Mucosa of descending colon (tissue), 3 donors: ENCODE results near the gene AP3S1. TPM values are rescaled to one million over a fixed set of nuclear protein-coding genes. Genes with fewer than 3 reads are reported as not detected.
A peak's percentile ranks its signal among the peaks of the same experiment; 100 is the strongest.

Experiments
- ATAC-seq: fragments of 200-7000 bp; cut with Tn5 transposase; one replicate; pipeline ENCODE4 v1.9.1; 2020; ENCODE audit warnings: mild to moderate bottlenecking, moderate library complexity
- DNase-seq, 3 donors: peaks; one replicate each; pipeline ENCODE4 v3.0.0-alpha.2; 2020
- H3K36me3 ChIP-seq: fragments of 200-600 bp; one replicate; pipeline ENCODE4 v1.8.0; 2021; ENCODE audit warnings: low read depth, mild to moderate bottlenecking
- H3K4me1 ChIP-seq: fragments of 200-600 bp; one replicate; pipeline ENCODE4 v1.8.0; 2021; ENCODE audit warnings: low read depth, mild to moderate bottlenecking
- H3K4me3 ChIP-seq: fragments of 200-600 bp; one replicate; pipeline ENCODE4 v1.8.0; 2021; ENCODE audit warnings: mild to moderate bottlenecking
- H3K9me3 ChIP-seq: fragments of 200-600 bp; one replicate; pipeline ENCODE4 v1.8.0; 2021; ENCODE audit warnings: mild to moderate bottlenecking
- intact Hi-C, 2 donors: fragments of 100-400 bp; cut with DNase I in 1 of 2; cut with micrococcal nuclease in 1 of 2; formaldehyde crosslinking; loops; one replicate each; pipeline versions ENCODE4 v1.11.0 to v1.11.1; 2022; cut with DNase I, micrococcal nuclease
- total RNA-seq, 3 donors: library from RNA; stranded (reverse); fragmentation: NEBNext Ultra II Directional in 2 of 3; extraction: Animal tissue kit (Norgen Biotek cat#: 25700) in 2 of 3; gene quantifications; one replicate each; pipeline versions ENCODE4 v1.2.1 to v1.2.4, GENCODE V29; 2021 to 2023
- TF ChIP-seq, protein P1 (sequence below): fragments of 200-600 bp; IDR thresholded peaks from one replicate; pipeline ENCODE4 v1.8.0; 2022; ENCODE audit warnings: antibody characterized with exemption, mild to moderate bottlenecking
- donor health status: DM: no; HTN: no; CAD: no; lungs with moderate emphysema.
- donor health status: DM: no; HTN: no; CAD: no.
- donor health status: DM: no; HTN: yes; CAD: no.

The AP3S1 gene
- total RNA-seq, 3 donors from 2014 or later = 75.5 to 94.8 (median 76.2) TPM

DNA sequence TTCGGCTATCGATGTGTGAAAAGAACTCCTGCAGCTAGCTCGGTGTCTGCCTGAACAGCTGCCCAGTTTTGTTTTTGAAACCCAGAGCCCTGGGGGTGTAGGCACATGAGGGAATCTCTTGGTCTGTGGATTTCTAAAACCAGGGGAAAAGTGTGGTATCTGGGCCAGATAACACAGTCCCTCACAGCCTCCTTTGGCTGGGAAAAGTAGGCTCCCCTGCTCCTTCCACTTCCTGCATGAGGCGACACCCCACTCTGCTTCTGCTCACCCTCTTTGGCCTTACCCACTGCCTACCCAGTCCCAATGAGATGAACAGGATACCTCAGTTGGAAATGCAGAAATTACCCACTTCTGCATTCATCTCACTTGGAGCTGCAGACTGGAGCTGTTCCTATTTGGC lies 15.8 kb upstream of the AP3S1 start:
- DNase-seq (no peak), ATAC-seq (no peak)
- no peaks in the 10 kb centered on the region for H3K4me1 ChIP-seq
- TF ChIP-seq, protein P1, sequence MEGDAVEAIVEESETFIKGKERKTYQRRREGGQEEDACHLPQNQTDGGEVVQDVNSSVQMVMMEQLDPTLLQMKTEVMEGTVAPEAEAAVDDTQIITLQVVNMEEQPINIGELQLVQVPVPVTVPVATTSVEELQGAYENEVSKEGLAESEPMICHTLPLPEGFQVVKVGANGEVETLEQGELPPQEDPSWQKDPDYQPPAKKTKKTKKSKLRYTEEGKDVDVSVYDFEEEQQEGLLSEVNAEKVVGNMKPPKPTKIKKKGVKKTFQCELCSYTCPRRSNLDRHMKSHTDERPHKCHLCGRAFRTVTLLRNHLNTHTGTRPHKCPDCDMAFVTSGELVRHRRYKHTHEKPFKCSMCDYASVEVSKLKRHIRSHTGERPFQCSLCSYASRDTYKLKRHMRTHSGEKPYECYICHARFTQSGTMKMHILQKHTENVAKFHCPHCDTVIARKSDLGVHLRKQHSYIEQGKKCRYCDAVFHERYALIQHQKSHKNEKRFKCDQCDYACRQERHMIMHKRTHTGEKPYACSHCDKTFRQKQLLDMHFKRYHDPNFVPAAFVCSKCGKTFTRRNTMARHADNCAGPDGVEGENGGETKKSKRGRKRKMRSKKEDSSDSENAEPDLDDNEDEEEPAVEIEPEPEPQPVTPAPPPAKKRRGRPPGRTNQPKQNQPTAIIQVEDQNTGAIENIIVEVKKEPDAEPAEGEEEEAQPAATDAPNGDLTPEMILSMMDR = no peak
- H3K4me3 ChIP-seq = no peak overlapping the region
- H3K9me3 ChIP-seq = no peaks in the 10 kb centered on the region
- intact Hi-C loops = no loop called here
- no peaks in the 10 kb centered on the region for H3K36me3 ChIP-seq

DNA sequence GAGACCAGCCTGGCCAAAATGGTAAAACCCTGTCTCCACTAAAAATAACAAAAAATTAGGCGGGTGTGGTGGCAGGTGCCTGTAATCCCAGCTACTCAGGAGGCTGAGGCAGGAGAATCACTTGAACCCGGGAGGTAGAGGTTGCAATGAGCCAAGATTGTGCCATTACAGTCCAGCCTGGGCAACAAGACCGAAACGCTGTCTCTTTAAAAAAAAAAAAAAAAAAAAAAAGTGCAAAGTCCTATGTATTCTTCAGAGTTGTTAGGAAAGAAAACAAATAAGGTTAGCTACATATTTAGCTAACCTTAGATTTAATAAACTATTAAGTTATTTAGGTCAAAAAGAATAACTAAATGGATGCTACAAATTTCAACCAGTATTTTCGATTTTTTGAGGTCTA lies 11.8 kb upstream of the AP3S1 start:
- no peaks in the 10 kb centered on the region for H3K9me3 ChIP-seq
- intact Hi-C loops = no loop called here
- ATAC-seq (no peak), DNase-seq (no peak)
- TF ChIP-seq, protein P1 = no peak
- H3K4me3 ChIP-seq = no peak overlapping the region
- H3K36me3 ChIP-seq = no peaks in the 10 kb centered on the region
- H3K4me1 ChIP-seq = no peaks in the 10 kb centered on the region

DNA sequence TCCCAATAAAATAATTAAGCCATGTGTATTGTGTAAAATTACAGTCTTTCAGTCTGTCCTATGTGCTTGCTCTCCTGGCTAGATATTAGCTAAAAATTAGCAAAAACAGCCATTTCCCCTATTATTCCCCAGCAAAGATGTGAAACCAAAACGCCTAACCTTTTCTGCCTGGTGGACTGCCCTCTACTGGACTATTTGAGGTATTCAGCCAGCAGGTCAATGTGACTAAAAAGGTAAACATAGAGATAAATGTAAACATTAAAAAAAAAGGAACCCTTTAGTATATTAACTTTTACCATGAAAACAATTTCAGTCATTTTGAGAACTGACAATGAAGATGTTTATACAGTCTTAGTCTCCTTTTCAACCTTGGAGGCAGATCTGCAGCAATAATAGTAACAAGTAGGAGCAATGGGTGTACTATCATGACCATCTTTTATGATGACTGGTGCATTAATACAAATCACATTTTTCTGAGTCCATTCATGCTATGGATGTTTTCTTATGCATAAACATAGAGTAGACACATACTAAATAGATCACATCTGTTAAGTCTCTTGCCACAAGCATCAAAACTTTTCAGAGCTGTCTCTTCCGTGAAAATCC lies 10.5 kb upstream of the AP3S1 start:
- DNase-seq (peak in 1 of 3 donors; percentile 41), ATAC-seq (peak; percentile 70)
- H3K4me1 ChIP-seq = no peaks in the 10 kb centered on the region
- no peak overlapping the region for H3K4me3 ChIP-seq
- peaks cover 2% of the 10 kb centered on the region for H3K36me3 ChIP-seq
- no peaks in the 10 kb centered on the region for H3K9me3 ChIP-seq
- intact Hi-C loops = no loop called here
- TF ChIP-seq, protein P1 = peak; percentile 66

DNA sequence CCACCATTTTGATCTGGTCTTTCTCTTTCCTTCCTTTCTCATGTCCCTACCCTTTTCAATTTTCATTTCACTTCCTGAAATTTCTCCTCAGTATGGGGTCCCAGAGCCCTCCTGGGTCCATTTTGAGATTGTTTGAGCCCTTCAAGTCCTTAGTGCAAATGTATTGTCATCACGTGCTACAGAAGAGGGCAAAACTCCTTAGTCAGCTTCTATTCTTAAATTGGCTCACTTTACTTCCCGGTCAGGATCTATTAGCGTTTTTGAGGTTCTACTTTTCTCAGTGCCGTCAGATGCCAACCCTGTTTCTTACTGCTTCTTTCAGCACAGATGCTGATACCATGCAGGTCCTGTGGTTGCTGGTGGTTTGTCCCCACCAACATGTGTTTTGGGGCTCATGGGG lies 6.3 kb upstream of the AP3S1 start:
- no peak for DNase-seq
- peaks cover 23% of the 10 kb centered on the region for H3K4me1 ChIP-seq
- ATAC-seq = no peak
- TF ChIP-seq, protein P1 = no peak
- H3K36me3 ChIP-seq = peaks cover 12% of the 10 kb centered on the region
- no peaks in the 10 kb centered on the region for H3K9me3 ChIP-seq
- H3K4me3 ChIP-seq = no peak overlapping the region
- intact Hi-C loops = no loop called here

DNA sequence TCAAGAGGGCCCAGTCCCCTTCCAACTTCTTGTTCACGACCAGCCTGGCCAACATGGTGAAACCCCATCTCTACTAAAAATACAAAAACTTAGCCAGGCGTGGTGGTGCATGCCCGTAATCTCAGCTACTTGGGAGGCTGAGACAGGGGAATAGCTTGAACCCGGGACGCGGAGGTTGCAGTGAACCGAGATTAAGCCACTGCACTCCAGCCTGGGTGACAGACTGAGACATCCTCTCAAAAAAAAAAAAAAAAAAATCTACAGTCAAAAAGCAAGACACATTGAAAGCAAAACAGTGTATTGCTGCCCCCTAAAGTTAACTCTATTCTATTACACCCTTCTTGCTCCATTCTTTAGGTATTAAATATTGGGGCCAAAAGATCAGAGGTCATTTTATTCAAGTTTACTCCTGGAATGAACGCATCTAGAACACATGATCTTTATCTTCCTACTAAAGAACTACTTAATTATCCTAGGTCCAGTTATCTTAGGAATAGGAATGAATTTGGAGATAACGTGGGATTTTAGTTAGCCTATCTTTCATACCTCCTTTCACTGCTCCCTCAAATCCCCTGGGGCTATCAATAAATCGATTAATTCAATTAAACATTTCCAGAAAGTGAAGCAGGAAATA lies 2.7 kb upstream of the AP3S1 start:
- ATAC-seq = no peak

More for the DNA sequence above, 2.7 kb upstream of the AP3S1 start:
- Histone ChIP-seq H3K4me3 (no peak overlapping the region), H3K9me3 (no peaks in the 10 kb centered on the region), H3K4me1 (peaks cover 32% of the 10 kb centered on the region), H3K36me3 (peaks cover 12% of the 10 kb centered on the region)
- intact Hi-C loops = no loop called here
- DNase-seq = peak in 1 of 3 donors; percentile 32
- TF ChIP-seq, protein P1 = peak; percentile 16
